ENCODE data around the gene NFIB. TPM values are rescaled to one million over a fixed set of nuclear protein-coding genes. Genes with fewer than 3 reads are reported as not detected.

The NFIB gene
- total and polyA plus RNA-seq, 2 of the 4 experiments (the other 2 are of a cell fraction): 1.4 to 2.0 TPM

- H2BK120ac ChIP-seq (ENCODE audit: low read depth, low read length): no peak overlapping the region
- no peak overlapping the region for H3K4ac ChIP-seq (ENCODE audit: low read depth, low read length)
- H4K8ac ChIP-seq (ENCODE audit: low read depth in 2 of 2, low read length in 2 of 2): no peak overlapping the region
- no peak overlapping the region for H3K4me3 ChIP-seq (ENCODE audit: insufficient read depth, low read depth, low read length)
- no CpG with 5 or more reads among the region's 3 CpGs for WGBS, 2 experiments (ENCODE audit: extremely low coverage in 2 of 2, insufficient read length in 1 of 2)
- H2AK9ac ChIP-seq (replicated peaks; ENCODE audit: low read depth, low read length, poor library complexity): no peak overlapping the region
- in situ Hi-C loops (cut with MboI; ENCODE audit: low sequenced_read_pairs): no loop called here
- H3K4me2 ChIP-seq (ENCODE audit: low read depth, low read length): no peak overlapping the region
- no peak overlapping the region for H2BK5ac ChIP-seq (ENCODE audit: low read depth, low read length, poor library complexity, severe bottlenecking)
- dilution Hi-C loops (cut with HindIII; ENCODE audit: low sequenced_read_pairs, unreplicated experiment): no loop called here
- BruUV-seq (replicated peaks): no TSS peak
- no peaks in the 10 kb centered on the region for H4K20me1 ChIP-seq (ENCODE audit: insufficient read depth, low read length)
- DNase-seq (no peak), ATAC-seq (ENCODE audit: low read depth) (no peak)
- H2BK15ac ChIP-seq (ENCODE audit: low read depth, low read length): no peak overlapping the region
- no peak overlapping the region for H2AFZ ChIP-seq (replicated peaks; ENCODE audit: low read length, poor library complexity)
- H3K27ac ChIP-seq (ENCODE audit: insufficient read depth, low read length): no peak overlapping the region
- H2BK20ac ChIP-seq (ENCODE audit: low read depth, low read length): no peak overlapping the region
- no peaks in the 10 kb centered on the region for H3K36me3 ChIP-seq (ENCODE audit: control insufficient read depth, insufficient read depth, low read length)
- no peak overlapping the region for H3K56ac ChIP-seq (ENCODE audit: extremely low read depth, insufficient read depth, low read length)
- H3K9me3 ChIP-seq (ENCODE audit: control insufficient read depth, insufficient read depth, low read length): no peaks in the 10 kb centered on the region
- H3K14ac ChIP-seq (replicated peaks; ENCODE audit: low read depth, low read length): no peak overlapping the region
- H2AK5ac ChIP-seq (ENCODE audit: low read depth, low read length): no peak overlapping the region
- H3K4me1 ChIP-seq (ENCODE audit: control insufficient read depth, insufficient read depth, low read length): peaks cover 2% of the 10 kb centered on the region; the same call in 1 of the 2 replicates
- no peaks in the 10 kb centered on the region for H3K79me1 ChIP-seq (ENCODE audit: low read depth in 1 of 2, low read length in 2 of 2)
- intact Hi-C loops (cut with micrococcal nuclease): no loop called here
- no peak for TF ChIP-seq MAZ (IDR thresholded peaks at IDR 0.05; ENCODE audit: borderline replicate concordance, low read depth, low read length)
- ChIA-PET POLR2A (ENCODE audit: unreplicated experiment) (no interaction called here), CTCF (interaction anchor here (0.6 kb wide), 1 partner anchor 396 kb away, joined by 6 read pairs; no protein-coding TSS in a partner anchor)
- H3K27me3 ChIP-seq (ENCODE audit: control insufficient read depth, insufficient read depth, low read length): peaks cover 2% of the 10 kb centered on the region; the same call in 1 of the 2 replicates
- H3K9me1 ChIP-seq (ENCODE audit: insufficient read depth, low read length): no peaks in the 10 kb centered on the region
- no peak overlapping the region for H3K23ac ChIP-seq (ENCODE audit: low read depth, low read length)
- no peak overlapping the region for H3K9ac ChIP-seq (ENCODE audit: low read depth, low read length)
- no peak overlapping the region for H4K5ac ChIP-seq (ENCODE audit: low read depth, low read length)
- no peak overlapping the region for H3K18ac ChIP-seq (ENCODE audit: low read depth, low read length)
- H4K91ac ChIP-seq (ENCODE audit: insufficient read depth, low read depth, low read length): no peak overlapping the region
These were observed 231.2 kb downstream of the NFIB start for GRCh38 chr9:14082732-14083131.
